ENCODE results near the gene GGACT.

The GGACT gene

DNA sequence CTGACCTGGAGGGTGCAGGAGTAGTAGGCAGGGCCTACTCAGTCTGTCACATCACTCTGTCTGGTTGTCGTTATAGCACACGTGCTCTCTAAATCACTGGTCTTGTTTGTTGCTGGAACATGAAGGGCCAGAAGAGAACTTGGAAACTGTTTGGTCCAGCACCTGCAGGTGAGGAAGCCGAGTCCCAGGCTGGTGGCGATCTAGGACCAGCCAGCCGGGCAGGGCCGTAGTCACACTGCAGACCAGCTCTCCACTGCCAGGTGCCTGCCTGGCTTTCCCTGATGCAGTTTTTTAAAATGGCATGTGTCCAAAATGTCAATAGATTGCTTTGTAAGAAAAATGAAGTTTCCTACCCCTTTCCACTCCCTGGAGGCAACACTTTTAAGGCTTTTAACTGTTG lies 53.7 kb downstream of the GGACT start:
- Histone ChIP-seq H3K4me3 (ENCODE audit: low read depth, low read length) (no peak overlapping the region), H3K36me3 (ENCODE audit: control insufficient read depth in 2 of 2, insufficient read depth in 1 of 2, low read length in 2 of 2) (no peaks in the 10 kb centered on the region), H3K27ac (ENCODE audit: extremely low read depth, low read depth, low read length) (no peak overlapping the region), H3K9me3 (ENCODE audit: control insufficient read depth, insufficient read depth, low read depth, low read length) (no peaks in the 10 kb centered on the region), H3K4me1 (ENCODE audit: control insufficient read depth, insufficient read depth, low read length) (no peaks in the 10 kb centered on the region)
- no peak for TF ChIP-seq SP7 (tag by site-specific recombination; IDR thresholded peaks at IDR 0.05)
- no peak for TF ChIP-seq ZNF600 (tag by site-specific recombination; IDR thresholded peaks at IDR 0.05)
- no peak for TF ChIP-seq ZSCAN16 (tag by site-specific recombination; IDR thresholded peaks at IDR 0.05)
- no peak for TF ChIP-seq ZEB2 (tag by site-specific recombination; IDR thresholded peaks at IDR 0.05)
- TF ChIP-seq, protein P1, sequence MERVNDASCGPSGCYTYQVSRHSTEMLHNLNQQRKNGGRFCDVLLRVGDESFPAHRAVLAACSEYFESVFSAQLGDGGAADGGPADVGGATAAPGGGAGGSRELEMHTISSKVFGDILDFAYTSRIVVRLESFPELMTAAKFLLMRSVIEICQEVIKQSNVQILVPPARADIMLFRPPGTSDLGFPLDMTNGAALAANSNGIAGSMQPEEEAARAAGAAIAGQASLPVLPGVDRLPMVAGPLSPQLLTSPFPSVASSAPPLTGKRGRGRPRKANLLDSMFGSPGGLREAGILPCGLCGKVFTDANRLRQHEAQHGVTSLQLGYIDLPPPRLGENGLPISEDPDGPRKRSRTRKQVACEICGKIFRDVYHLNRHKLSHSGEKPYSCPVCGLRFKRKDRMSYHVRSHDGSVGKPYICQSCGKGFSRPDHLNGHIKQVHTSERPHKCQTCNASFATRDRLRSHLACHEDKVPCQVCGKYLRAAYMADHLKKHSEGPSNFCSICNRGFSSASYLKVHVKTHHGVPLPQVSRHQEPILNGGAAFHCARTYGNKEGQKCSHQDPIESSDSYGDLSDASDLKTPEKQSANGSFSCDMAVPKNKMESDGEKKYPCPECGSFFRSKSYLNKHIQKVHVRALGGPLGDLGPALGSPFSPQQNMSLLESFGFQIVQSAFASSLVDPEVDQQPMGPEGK (tag by site-specific recombination; IDR thresholded peaks at IDR 0.05), result no peak
- TF ChIP-seq, protein P2, sequence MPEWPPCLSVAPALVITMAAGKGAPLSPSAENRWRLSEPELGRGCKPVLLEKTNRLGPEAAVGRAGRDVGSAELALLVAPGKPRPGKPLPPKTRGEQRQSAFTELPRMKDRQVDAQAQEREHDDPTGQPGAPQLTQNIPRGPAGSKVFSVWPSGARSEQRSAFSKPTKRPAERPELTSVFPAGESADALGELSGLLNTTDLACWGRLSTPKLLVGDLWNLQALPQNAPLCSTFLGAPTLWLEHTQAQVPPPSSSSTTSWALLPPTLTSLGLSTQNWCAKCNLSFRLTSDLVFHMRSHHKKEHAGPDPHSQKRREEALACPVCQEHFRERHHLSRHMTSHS (tag by site-specific recombination; IDR thresholded peaks at IDR 0.05), result no peak
- CTCF ChIA-PET, result no interaction called here
- POLR2A ChIA-PET, result no interaction called here

DNA sequence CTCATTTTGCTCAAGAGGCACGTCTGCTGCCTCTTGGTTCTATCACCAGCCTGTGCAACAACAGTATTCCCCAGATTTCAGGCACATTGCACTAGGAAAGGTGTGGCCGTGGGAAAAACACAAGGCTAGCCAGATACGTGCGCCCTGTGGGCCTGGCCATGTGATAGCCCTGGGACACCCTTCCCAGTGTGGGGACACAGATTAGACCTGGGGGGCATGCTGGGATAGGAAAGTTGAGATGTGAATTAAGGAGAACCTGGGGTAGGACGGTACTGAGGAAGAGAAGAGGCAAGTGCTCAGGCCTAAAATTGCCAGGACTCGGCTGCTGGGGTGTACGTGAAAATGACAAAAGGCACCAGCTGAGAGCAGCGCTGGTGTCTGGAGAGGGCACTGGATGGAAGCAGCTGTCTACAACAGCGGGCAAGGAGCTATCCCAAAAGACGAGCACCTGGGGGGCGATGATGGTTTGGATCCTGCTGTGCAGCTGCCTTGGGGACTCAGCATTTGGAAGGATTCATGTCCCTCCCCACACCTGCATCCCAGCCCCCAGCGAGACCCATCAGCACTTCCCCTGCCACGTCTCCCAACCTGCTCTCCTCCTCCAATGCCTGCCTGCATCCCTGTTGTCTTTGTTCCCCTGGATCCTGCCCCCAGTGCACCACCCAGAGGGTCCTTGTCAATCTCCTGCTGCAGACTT lies 54.3 kb downstream of the GGACT start:
- Histone ChIP-seq H3K36me3 (ENCODE audit: control insufficient read depth in 2 of 2, insufficient read depth in 1 of 2, low read length in 2 of 2) (no peaks in the 10 kb centered on the region), H3K4me1 (ENCODE audit: control insufficient read depth, insufficient read depth, low read length) (no peaks in the 10 kb centered on the region), H3K27ac (ENCODE audit: extremely low read depth, low read depth, low read length) (no peak overlapping the region), H3K9me3 (ENCODE audit: control insufficient read depth, insufficient read depth, low read depth, low read length) (no peaks in the 10 kb centered on the region), H3K4me3 (ENCODE audit: low read depth, low read length) (no peak overlapping the region)
- TF ChIP-seq, protein P3, sequence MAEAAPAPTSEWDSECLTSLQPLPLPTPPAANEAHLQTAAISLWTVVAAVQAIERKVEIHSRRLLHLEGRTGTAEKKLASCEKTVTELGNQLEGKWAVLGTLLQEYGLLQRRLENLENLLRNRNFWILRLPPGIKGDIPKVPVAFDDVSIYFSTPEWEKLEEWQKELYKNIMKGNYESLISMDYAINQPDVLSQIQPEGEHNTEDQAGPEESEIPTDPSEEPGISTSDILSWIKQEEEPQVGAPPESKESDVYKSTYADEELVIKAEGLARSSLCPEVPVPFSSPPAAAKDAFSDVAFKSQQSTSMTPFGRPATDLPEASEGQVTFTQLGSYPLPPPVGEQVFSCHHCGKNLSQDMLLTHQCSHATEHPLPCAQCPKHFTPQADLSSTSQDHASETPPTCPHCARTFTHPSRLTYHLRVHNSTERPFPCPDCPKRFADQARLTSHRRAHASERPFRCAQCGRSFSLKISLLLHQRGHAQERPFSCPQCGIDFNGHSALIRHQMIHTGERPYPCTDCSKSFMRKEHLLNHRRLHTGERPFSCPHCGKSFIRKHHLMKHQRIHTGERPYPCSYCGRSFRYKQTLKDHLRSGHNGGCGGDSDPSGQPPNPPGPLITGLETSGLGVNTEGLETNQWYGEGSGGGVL (tag by site-specific recombination; IDR thresholded peaks at IDR 0.05), result no peak
- TF ChIP-seq, protein P4, sequence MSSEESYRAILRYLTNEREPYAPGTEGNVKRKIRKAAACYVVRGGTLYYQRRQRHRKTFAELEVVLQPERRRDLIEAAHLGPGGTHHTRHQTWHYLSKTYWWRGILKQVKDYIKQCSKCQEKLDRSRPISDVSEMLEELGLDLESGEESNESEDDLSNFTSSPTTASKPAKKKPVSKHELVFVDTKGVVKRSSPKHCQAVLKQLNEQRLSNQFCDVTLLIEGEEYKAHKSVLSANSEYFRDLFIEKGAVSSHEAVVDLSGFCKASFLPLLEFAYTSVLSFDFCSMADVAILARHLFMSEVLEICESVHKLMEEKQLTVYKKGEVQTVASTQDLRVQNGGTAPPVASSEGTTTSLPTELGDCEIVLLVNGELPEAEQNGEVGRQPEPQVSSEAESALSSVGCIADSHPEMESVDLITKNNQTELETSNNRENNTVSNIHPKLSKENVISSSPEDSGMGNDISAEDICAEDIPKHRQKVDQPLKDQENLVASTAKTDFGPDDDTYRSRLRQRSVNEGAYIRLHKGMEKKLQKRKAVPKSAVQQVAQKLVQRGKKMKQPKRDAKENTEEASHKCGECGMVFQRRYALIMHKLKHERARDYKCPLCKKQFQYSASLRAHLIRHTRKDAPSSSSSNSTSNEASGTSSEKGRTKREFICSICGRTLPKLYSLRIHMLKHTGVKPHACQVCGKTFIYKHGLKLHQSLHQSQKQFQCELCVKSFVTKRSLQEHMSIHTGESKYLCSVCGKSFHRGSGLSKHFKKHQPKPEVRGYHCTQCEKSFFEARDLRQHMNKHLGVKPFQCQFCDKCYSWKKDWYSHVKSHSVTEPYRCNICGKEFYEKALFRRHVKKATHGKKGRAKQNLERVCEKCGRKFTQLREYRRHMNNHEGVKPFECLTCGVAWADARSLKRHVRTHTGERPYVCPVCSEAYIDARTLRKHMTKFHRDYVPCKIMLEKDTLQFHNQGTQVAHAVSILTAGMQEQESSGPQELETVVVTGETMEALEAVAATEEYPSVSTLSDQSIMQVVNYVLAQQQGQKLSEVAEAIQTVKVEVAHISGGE (tag by site-specific recombination; conservative IDR thresholded peaks at IDR 0.05; ENCODE audit: low read depth), result no peak
- TF ChIP-seq ZNF843 (tag by site-specific recombination; IDR thresholded peaks at IDR 0.05) (no peak), ZNF830 (tag by site-specific recombination; IDR thresholded peaks at IDR 0.05; ENCODE audit: low read depth) (no peak), ZNF585B (tag by site-specific recombination; IDR thresholded peaks at IDR 0.05) (no peak), KLF16 (tag by site-specific recombination; IDR thresholded peaks at IDR 0.05) (no peak), GLI4 (tag by site-specific recombination; IDR thresholded peaks at IDR 0.05) (no peak), MEIS1 (CRISPR knock-in tag; IDR thresholded peaks at IDR 0.05; ENCODE audit: borderline replicate concordance) (no peak), ZFHX2 (tag by site-specific recombination; conservative IDR thresholded peaks at IDR 0.05) (no peak), ZNF791 (tag by site-specific recombination; IDR thresholded peaks at IDR 0.05) (no peak)
- TF ChIP-seq, protein P5, sequence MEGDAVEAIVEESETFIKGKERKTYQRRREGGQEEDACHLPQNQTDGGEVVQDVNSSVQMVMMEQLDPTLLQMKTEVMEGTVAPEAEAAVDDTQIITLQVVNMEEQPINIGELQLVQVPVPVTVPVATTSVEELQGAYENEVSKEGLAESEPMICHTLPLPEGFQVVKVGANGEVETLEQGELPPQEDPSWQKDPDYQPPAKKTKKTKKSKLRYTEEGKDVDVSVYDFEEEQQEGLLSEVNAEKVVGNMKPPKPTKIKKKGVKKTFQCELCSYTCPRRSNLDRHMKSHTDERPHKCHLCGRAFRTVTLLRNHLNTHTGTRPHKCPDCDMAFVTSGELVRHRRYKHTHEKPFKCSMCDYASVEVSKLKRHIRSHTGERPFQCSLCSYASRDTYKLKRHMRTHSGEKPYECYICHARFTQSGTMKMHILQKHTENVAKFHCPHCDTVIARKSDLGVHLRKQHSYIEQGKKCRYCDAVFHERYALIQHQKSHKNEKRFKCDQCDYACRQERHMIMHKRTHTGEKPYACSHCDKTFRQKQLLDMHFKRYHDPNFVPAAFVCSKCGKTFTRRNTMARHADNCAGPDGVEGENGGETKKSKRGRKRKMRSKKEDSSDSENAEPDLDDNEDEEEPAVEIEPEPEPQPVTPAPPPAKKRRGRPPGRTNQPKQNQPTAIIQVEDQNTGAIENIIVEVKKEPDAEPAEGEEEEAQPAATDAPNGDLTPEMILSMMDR (tag by site-specific recombination; IDR thresholded peaks at IDR 0.05), result no peak
- TF ChIP-seq, protein P6, sequence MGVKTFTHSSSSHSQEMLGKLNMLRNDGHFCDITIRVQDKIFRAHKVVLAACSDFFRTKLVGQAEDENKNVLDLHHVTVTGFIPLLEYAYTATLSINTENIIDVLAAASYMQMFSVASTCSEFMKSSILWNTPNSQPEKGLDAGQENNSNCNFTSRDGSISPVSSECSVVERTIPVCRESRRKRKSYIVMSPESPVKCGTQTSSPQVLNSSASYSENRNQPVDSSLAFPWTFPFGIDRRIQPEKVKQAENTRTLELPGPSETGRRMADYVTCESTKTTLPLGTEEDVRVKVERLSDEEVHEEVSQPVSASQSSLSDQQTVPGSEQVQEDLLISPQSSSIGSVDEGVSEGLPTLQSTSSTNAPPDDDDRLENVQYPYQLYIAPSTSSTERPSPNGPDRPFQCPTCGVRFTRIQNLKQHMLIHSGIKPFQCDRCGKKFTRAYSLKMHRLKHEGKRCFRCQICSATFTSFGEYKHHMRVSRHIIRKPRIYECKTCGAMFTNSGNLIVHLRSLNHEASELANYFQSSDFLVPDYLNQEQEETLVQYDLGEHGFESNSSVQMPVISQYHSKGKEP (tag by site-specific recombination; IDR thresholded peaks at IDR 0.05), result no peak
- TF ChIP-seq, protein P7, sequence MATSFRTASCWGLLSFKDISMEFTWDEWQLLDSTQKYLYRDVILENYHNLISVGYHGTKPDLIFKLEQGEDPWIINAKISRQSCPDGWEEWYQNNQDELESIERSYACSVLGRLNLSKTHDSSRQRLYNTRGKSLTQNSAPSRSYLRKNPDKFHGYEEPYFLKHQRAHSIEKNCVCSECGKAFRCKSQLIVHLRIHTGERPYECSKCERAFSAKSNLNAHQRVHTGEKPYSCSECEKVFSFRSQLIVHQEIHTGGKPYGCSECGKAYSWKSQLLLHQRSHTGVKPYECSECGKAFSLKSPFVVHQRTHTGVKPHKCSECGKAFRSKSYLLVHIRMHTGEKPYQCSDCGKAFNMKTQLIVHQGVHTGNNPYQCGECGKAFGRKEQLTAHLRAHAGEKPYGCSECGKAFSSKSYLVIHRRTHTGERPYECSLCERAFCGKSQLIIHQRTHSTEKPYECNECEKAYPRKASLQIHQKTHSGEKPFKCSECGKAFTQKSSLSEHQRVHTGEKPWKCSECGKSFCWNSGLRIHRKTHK (tag by site-specific recombination; IDR thresholded peaks at IDR 0.05), result no peak
- POLR2A ChIA-PET, result no interaction called here
- CTCF ChIA-PET, result no interaction called here
